GM21717 (cell line): Measurements from ENCODE around the gene PFDN6.
A peak's percentile ranks its signal among the peaks of the same experiment; 100 is the strongest.
"Not testable (repeated sequence)": the region's sequence is repeated elsewhere in the genome, so short reads cannot be mapped to it uniquely, and the experiment has no call there.

Experiments used
- ATAC-seq: cut with Tn5 transposase; IDR thresholded peaks from one replicate; pipeline ENCODE4 v1.9.1; 2021; ENCODE audit warnings: mild to moderate bottlenecking, moderate library complexity; ENCODE audit not compliant: unreplicated experiment

The PFDN6 gene

GRCh38 chr6:33288921-33289783, at the start of gene PFDN6, which contains the start of gene WDR46:
Gene PFDN6, plus strand, starts transcription at chr6:33289601. Its CDS starts 256 bp downstream, at chr6:33289857.
Gene WDR46, minus strand, starts transcription at chr6:33289239. Its CDS starts 69 bp downstream, at chr6:33289170.
- peak; percentile 65 for ATAC-seq

GRCh38 chr6:33241968-33242367, 47.4 kb upstream of the PFDN6 start:
- no peak for ATAC-seq

DNA sequence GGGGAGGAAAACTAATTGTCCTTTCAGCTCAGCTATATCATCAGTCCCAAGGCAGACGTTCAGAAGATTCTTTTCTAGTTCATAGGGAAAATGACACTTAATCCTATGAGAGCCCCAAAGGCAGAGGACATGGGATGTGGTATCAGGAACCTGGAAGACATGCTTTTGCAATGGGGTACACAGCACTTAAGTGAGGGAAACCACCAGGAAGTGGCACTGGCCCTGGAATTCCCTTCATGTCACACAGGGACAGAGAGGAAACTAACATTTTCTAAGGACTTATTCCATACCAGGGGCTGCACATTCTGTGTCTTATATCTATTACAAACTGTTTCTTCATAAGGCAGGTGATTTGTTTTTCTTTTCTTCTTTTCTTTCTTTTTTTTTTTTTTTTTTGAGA, 45.9 kb upstream of the PFDN6 start:
- ATAC-seq = no peak

DNA sequence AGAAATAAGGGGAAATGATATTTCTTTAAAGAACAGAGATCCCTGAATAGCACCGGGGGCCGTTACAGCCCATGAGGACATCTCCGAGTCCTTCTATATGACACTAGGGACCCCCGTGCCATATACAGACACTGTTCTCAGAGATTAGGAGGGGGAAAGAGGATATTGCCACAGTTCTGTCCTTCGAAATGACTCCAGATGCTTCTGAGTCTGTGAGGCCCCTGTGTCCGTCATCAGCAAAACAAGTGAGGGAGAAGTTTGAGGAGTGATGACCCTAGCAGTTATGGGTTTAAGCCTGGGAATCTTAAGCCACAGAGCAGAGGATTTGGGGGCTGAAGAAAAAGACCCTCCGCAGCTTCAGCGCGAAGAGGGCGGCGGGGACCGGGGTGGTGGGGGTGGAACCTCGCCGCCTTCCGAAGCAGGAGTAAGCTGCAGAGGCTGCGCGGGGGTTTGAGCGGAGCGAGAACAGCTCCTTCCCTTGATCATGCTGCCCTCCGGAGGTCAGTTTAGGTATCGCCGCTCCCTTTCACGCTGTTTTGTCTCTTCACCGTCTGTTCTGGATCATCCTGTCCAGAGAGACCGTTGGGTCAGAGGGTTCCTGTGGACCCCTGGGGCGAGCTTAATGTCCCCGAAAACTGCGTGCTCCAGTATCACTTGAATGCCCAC, 41.3 kb upstream of the PFDN6 start:
- ATAC-seq = no peak

GRCh38 chr6:33248643-33248931, 40.8 kb upstream of the PFDN6 start:
- peak; percentile 16 for ATAC-seq

DNA sequence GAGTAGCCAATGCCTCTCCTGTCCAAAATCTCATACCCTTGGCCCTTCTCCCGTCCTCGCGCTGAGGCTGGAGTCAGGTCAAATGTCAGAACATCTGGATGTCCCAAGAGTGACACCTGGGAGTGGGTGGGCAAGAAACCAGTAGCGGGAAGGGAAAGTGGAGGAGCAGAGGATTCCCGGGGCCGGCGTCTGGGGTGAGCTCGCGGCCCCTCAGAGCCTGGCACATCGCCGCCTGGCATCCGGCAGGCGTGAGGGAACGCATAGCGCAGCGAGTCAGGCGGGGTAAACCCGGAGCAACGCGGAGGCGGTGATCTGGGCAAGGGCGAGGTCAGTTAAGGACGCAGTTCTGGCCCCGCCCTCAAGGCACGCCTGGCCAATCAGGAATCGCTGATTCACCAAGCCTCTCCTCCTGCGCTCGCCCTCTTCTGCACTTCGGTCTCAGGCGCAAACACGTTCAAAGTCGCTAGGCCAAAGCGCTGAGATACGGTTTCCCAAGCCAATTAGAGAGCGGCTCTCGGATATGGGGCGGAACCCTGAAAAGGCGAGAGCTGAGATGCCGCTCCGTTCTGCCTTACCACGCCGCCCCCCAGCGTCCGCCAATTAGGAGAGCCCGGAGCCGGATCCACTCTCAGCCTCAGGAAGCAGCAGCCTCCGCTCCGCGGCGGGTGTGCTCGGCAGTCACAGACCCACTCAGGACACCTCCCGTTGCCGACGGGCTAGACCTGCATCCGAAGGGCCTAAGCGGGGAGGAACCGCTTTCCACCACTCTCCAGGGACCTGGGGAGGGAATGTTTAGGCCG, 40.3 kb upstream of the PFDN6 start:
- peak; percentile 83 for ATAC-seq

DNA sequence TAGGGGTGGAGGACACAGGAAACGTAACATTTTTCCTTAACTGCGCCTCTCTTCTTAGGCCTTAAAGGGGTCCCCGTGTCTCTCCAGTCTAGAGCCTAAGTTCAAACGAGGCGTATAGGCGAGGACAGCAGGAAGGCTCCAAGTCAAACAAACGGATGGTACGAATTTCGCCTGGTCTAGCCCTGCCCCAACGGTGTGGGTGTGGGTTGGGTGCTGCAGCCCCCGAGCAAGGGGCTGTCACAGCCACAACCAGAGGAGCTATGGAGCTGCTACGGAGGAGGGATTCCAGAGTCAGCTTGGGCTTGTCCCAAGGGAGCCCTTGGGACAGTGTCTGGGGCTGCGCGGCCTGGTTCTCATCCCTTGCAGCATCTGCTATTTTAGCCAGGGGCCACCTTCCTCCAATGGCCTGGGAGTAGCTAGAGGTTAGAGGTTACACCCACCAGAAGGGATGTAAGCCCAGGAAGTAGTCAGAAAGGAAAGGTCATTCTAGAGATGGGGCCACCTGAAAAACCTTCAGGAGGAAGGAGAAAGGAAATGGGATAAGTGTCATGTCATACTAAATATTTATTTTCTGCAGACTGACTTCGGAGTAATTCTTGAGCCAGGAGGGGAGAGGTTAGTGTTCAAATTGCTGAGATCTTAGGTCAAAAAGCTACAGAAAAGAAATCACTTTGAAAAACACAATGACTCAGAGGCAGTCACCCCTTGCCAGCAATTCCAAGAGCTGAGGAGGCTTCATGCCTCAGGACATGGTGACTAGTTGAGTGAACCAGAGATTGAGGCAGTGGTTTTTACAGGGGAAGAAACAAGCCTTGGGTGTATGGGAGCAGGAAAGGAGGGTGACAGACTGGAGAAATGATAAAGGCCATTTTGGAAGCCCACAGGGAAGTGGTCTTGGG, 39.4 kb upstream of the PFDN6 start:
- ATAC-seq = peak; percentile 1

- ATAC-seq = no peak
These were observed 38.7 kb upstream of the PFDN6 start for GRCh38 chr6:33250731-33251130.

DNA sequence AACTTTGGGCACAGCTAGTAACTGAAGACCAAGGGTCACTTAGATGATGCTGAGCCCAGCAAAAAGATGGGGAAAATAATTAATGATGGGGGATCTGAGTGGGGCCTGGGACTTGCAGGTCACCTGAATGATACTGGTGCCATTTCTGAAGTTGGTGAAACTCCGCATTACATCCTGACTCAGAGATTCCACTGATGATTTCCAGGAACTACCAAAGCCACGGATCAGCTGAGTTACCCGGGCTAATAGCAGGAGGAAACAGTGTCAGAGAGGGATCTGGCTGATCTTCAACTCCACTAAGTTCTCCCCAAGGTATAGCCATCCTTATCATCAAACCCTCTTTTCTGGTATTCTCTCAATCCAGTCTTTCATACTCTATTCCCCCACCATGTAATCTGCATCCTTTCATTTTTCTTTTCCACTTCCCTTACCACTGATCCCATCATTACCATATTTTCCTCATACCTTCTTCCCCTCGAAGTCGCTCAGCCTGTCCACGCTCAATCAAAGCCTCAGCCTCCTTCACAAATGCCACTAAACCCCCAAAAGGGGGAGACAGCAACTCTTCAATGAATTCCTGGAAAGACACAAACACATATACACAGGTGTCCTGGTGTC, 37.9 kb upstream of the PFDN6 start:
- ATAC-seq = no peak

- no peak for ATAC-seq
These were observed 36.6 kb upstream of the PFDN6 start for GRCh38 chr6:33252759-33253158.

DNA sequence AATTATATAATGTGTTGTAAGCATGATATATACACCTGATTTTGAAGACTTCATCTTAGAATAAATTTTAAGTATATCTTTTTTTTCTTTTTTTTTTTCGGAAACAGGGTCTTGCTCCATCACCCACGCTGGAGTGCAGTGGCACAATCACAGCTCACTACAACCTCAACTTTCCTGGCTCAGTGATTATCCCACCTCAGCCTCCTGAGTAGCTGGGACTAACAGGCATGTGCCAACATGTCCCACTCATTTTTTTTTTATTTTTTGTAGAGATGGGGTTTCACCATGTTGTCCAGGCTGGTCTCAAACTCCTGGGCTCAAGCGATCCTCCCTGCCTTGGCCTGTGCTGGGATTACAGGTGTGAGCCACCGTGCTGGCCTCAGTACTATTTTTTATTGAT, 34.8 kb upstream of the PFDN6 start:
- ATAC-seq = no peak

- no peak for ATAC-seq
These were observed 30.4 kb upstream of the PFDN6 start for GRCh38 chr6:33259032-33259431.

GRCh38 chr6:33262490-33262889, 26.9 kb upstream of the PFDN6 start:
- ATAC-seq = not testable (repeated sequence)

- no peak for ATAC-seq
These were observed 25.4 kb upstream of the PFDN6 start for GRCh38 chr6:33264015-33264414.

DNA sequence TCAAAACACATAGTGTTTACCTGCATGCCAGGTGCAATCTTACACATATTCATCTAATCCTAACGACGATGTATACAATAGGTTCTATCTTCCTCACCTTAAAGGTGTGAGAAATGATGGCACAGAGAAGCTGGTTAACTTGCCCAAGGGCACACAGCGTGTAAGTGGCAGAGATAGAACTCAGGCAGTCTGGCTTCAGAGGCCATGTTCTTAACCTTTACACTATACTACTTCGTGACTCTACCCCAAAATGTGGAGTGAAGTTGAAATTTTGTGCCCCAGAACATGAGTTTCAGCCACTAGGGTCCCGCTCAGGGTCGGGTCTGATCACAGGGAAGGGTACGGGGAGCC, 18.3 kb upstream of the PFDN6 start:
- ATAC-seq = no peak

DNA sequence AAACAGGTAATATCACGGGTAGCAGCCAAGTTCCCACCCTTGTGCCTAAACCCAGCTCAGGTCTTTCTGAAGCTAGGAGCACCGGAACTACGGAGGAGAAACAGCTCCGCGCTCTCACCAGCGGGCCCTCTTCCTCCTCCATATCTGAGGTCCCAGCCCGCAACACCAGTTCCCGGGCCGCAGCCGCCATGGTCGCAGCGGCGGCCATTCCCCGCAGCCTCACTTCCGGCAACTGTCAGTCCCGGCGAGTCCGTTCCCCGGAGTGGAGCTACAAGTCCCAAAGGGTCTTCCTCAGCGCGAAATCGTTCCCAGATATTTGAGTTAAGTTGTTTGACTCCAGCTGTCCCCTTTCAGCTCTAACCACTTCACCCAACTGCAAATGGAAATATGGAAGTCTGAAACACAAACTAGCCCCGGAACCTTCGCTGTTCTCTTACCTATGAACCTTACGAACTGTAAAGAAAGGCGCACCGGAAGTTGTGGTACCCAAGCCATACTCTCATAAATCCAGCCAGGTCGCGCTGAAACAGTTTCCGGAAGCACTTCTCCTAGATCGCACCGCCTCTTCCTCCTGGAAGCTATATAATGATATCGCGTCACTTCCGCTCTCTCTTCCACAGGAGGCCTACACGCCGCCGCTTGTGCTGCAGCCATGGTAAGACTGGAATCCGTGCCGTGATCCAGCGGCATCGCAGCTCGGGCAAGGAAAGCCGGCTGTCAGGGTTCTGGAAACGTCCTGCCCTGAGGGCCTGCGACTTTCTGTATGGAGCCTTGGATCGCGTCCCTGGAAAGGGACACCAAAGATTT, 17.7 kb upstream of the PFDN6 start, which contains the start of the genes RPS18 and VPS52:
Gene RPS18 (plus strand): TSS at position 608 of the 807 bp plus-strand sequence. CDS start 45 bp downstream, at position 653.
Gene VPS52 (minus strand): TSS at position 409 of the 807 bp plus-strand sequence. CDS start 201 bp downstream, at position 208.
- ATAC-seq = peak; percentile 54

- no peak for ATAC-seq
These were observed 16.9 kb upstream of the PFDN6 start for GRCh38 chr6:33272275-33273128.
